Activated B cell treated with CpG ODN at 0.5 μM for 24 hours (primary cell): ENCODE measurements around the gene MOCS2. TPM values are rescaled to one million over a fixed set of nuclear protein-coding genes. Genes with fewer than 3 reads are reported as not detected.

Experiments used
- ATAC-seq: fragments of 200-7000 bp; cut with Tn5 transposase; one replicate; pipeline ENCODE4 v1.10.0; 2021; ENCODE audit warnings: low read depth, mild to moderate bottlenecking, moderate library complexity
- CTCF ChIA-PET: fragments of 350-600 bp; sonication (Branson Sonifier 250); formaldehyde crosslinking; loops from one replicate; lab custom pipeline; 2021; ENCODE audit warnings: antibody characterized with exemption; lab: Charles Lee
- POLR2A ChIA-PET: fragments of 350-600 bp; sonication (Branson Sonifier 250); formaldehyde crosslinking; loops from one replicate; lab custom pipeline; 2021; ENCODE audit warnings: antibody characterized with exemption; lab: Charles Lee
- DNase-seq: peaks from one replicate; pipeline ENCODE4 v3.0.0; 2022
- H3K27ac Mint-ChIP-seq: one replicate; pipeline ENCODE4 v1.8.0; 2020; ENCODE audit warnings: mixed read lengths
- H3K27me3 Mint-ChIP-seq: one replicate; pipeline ENCODE4 v1.8.0; 2021; ENCODE audit warnings: mixed read lengths
- H3K36me3 Mint-ChIP-seq: one replicate; pipeline ENCODE4 v1.8.0; 2021; ENCODE audit warnings: low read depth, mixed read lengths
- H3K4me1 Mint-ChIP-seq: one replicate; pipeline ENCODE4 v1.8.0; 2021; ENCODE audit warnings: mixed read lengths
- H3K4me3 Mint-ChIP-seq: one replicate; pipeline ENCODE4 v1.8.0; 2020; ENCODE audit warnings: mild to moderate bottlenecking, mixed read lengths
- H3K9me3 Mint-ChIP-seq: one replicate; pipeline ENCODE4 v1.8.0; 2020; ENCODE audit warnings: mixed read lengths
- CTCF ChIP-seq: fragments of 200-600 bp; IDR thresholded peaks from one replicate; pipeline ENCODE4 v1.8.0; 2022; ENCODE audit warnings: antibody characterized with exemption, mild to moderate bottlenecking
- intact Hi-C: fragments of 100-400 bp; cut with micrococcal nuclease; formaldehyde crosslinking; loops from one replicate; pipeline ENCODE4 v1.15.1; 2024
- total RNA-seq: library from RNA; stranded (reverse); gene quantifications from 2 replicates; pipeline ENCODE4 v1.2.3, GENCODE V29; 2022

The MOCS2 gene
- total RNA-seq = 16.8 and 17.0 TPM in 2 replicates

GRCh38 chr5:53109443-53110127 lies at the start of gene MOCS2:
Gene MOCS2 (minus strand): TSS chr5:53109757. CDS start chr5:53107174, 2,583 bp downstream.
- no peak for TF ChIP-seq CTCF
- POLR2A ChIA-PET = interaction anchor here (0.6 to 1.7 kb wide), 7 partner anchors 12 to 1453 kb away, joined by 3 to 9 read pairs (median 3); no protein-coding TSS in a partner anchor
- Mint-ChIP-seq H3K36me3 (peaks cover 25% of the 10 kb centered on the region), H3K4me1 (peaks cover 28% of the 10 kb centered on the region), H3K9me3 (no peaks in the 10 kb centered on the region), H3K27me3 (no peaks in the 10 kb centered on the region), H3K4me3 (peak within 1 kb of the TSS; percentile 95), H3K27ac (peak within 1 kb of the TSS; percentile 92)
- CTCF ChIA-PET = interaction anchor here (1.0 to 1.3 kb wide), 2 partner anchors 13 to 1202 kb away, joined by 4 to 9 read pairs; no protein-coding TSS in a partner anchor
- peak; percentile 89 for DNase-seq
- intact Hi-C loops = loop anchor here (1.0 to 10.0 kb wide), 5 partner anchors 13 to 1201 kb away; partner anchors contain the start of genes ARL15 and NDUFS4
- peak; percentile 98 for ATAC-seq

GRCh38 chr5:53151713-53152458 lies 42.3 kb upstream of the MOCS2 start:
- Mint-ChIP-seq H3K4me1 (no peaks in the 10 kb centered on the region), H3K27me3 (peaks cover 5% of the 10 kb centered on the region), H3K9me3 (no peaks in the 10 kb centered on the region), H3K4me3 (no peak overlapping the region), H3K36me3 (no peaks in the 10 kb centered on the region), H3K27ac (no peak overlapping the region)
- no peak for TF ChIP-seq CTCF
- intact Hi-C loops = no loop called here
- ChIA-PET CTCF (no interaction called here), POLR2A (no interaction called here)
- DNase-seq = no peak
- no peak for ATAC-seq

GRCh38 chr5:53133020-53133419 lies 23.5 kb upstream of the MOCS2 start:
- H3K27me3 Mint-ChIP-seq = no peaks in the 10 kb centered on the region
- DNase-seq (no peak), ATAC-seq (no peak)
- TF ChIP-seq CTCF = no peak
- intact Hi-C loops = no loop called here
- ChIA-PET CTCF (no interaction called here), POLR2A (no interaction called here)
- H3K36me3 Mint-ChIP-seq = no peaks in the 10 kb centered on the region
- H3K4me3 Mint-ChIP-seq = no peak overlapping the region
- peaks cover 2% of the 10 kb centered on the region for H3K9me3 Mint-ChIP-seq
- H3K27ac Mint-ChIP-seq = no peak overlapping the region
- no peaks in the 10 kb centered on the region for H3K4me1 Mint-ChIP-seq

GRCh38 chr5:53130266-53130665 lies 20.7 kb upstream of the MOCS2 start:
- no peaks in the 10 kb centered on the region for H3K36me3 Mint-ChIP-seq
- no peaks in the 10 kb centered on the region for H3K27me3 Mint-ChIP-seq
- ChIA-PET POLR2A (no interaction called here), CTCF (no interaction called here)
- no peak overlapping the region for H3K4me3 Mint-ChIP-seq
- peaks cover 2% of the 10 kb centered on the region for H3K9me3 Mint-ChIP-seq
- DNase-seq = no peak
- no peaks in the 10 kb centered on the region for H3K4me1 Mint-ChIP-seq
- no peak for TF ChIP-seq CTCF
- H3K27ac Mint-ChIP-seq = no peak overlapping the region
- no peak for ATAC-seq
- intact Hi-C loops = no loop called here

- no peaks in the 10 kb centered on the region for H3K36me3 Mint-ChIP-seq
Measured at GRCh38 chr5:53128481-53128880, 18.9 kb upstream of the MOCS2 start.

More at GRCh38 chr5:53128481-53128880, 18.9 kb upstream of the MOCS2 start:
- ChIA-PET CTCF (no interaction called here), POLR2A (no interaction called here)
- DNase-seq (no peak), ATAC-seq (no peak)
- Mint-ChIP-seq H3K4me1 (no peaks in the 10 kb centered on the region), H3K9me3 (peaks cover 2% of the 10 kb centered on the region), H3K27ac (no peak overlapping the region), H3K4me3 (no peak overlapping the region), H3K27me3 (no peaks in the 10 kb centered on the region)
- TF ChIP-seq CTCF = no peak
- intact Hi-C loops = no loop called here
